ENCODE measurements around the gene DLEC1. TPM values are rescaled to one million over a fixed set of nuclear protein-coding genes. Genes with fewer than 3 reads are reported as not detected.
A peak's percentile ranks its signal among the peaks of the same experiment; 100 is the strongest.

DLEC1 gene
- total and polyA plus RNA-seq, 11 donors: 0.06 to 1.3 (median 0.16) TPM; not detected in 1

DNA sequence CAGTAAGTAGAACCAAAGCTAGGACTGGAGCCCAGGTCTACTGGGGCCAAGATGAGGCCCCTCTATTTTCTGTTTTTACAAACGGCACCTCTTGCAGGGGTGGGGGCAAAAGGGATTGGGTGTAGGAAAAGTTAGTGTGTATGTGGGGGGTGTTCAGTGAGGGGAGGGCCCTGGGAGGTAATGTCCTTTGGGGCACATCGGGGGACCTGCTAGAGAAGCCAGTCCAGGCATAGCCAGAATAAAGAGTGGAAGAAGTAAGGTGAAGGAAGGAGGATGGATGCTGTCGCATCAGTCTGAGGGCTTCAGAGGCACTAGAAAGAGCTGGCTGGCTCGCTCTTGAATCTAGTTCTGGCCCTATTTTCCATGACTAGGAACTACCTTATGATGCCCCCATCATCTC is 12.2 kb upstream of the DLEC1 start:
- TF ChIP-seq, protein P1, sequence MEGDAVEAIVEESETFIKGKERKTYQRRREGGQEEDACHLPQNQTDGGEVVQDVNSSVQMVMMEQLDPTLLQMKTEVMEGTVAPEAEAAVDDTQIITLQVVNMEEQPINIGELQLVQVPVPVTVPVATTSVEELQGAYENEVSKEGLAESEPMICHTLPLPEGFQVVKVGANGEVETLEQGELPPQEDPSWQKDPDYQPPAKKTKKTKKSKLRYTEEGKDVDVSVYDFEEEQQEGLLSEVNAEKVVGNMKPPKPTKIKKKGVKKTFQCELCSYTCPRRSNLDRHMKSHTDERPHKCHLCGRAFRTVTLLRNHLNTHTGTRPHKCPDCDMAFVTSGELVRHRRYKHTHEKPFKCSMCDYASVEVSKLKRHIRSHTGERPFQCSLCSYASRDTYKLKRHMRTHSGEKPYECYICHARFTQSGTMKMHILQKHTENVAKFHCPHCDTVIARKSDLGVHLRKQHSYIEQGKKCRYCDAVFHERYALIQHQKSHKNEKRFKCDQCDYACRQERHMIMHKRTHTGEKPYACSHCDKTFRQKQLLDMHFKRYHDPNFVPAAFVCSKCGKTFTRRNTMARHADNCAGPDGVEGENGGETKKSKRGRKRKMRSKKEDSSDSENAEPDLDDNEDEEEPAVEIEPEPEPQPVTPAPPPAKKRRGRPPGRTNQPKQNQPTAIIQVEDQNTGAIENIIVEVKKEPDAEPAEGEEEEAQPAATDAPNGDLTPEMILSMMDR (IDR thresholded peaks at IDR 0.05): no peak
- no peak for TF ChIP-seq POLR2A (IDR thresholded peaks at IDR 0.05)
- H3K27me3 ChIP-seq: peaks cover 0 to 7% (median 0%) of the 10 kb centered on the region in 9 donors
- ATAC-seq: no peak
- 70 to 84% (median 77%) methylated on average over 4 of the region's 4 CpGs for WGBS, 4 donors
- intact Hi-C loops (cut with DNase I): no loop called here
- H3K9me3 ChIP-seq: no peaks in the 10 kb centered on the region
- no peak overlapping the region for H3K27ac ChIP-seq
- no peaks in the 10 kb centered on the region for H3K36me3 ChIP-seq
- DNase-seq: no peak
- H3K4me1 ChIP-seq: peaks cover 0 to 55% (median 27%) of the 10 kb centered on the region in 12 donors
- no peak overlapping the region for H3K4me3 ChIP-seq

DNA sequence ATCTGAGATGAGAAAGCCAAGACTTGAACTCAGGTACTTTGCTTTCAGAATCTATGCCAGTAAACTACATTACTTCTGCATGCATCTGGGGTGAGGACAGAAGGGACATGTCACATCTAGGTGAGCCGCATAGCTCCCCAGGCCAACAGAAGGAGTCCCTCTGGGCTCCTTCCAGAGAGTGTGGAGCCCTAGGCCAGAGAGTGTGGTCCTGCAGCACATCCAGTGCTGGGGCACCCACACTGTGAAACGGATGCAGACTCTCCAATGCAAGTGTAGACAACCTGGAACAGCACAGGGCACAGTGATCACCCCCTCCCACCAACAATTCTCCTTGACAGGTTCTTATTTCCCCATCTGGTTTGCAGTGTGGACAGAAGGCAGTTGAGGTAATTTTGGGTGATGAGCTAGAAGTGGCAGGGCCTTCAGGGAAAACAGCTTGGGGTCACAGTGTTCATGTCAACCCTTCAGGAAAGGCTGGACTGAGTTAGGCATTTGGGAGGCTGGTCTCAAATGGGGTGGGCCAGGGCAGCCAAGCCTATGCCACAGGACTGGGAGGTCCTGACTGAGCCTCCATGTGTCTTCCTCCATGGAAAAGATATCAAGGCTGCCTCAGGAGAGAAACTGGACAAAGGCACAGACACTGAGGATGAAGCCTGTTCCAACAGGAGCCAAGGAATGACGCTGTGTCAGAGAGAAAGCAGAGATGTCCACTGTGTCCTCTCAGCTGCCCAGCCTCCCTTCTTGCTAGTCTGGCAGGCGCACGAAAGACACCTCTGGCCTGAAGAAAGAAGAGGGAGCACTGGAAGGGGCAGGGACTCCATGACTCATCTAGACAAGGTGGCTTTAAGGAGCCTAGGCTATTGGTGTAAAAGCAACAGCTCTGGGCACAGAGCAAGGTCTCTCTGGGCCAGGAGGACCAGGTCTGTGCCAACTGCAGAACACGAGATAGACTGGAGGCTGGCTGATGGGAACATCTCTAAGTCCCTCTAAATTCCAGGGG is 11.2 kb upstream of the DLEC1 start:
- no peak for ATAC-seq
- no peaks in the 10 kb centered on the region for H3K9me3 ChIP-seq
- peak in 1 of 5 donors; percentile 22 for DNase-seq
- peaks cover 0 to 47% (median 27%) of the 10 kb centered on the region in 12 donors for H3K4me1 ChIP-seq
- H3K27ac ChIP-seq: peak overlapping the region in 4 of 12 donors; percentile 24 to 87 (median 59)
- H3K4me3 ChIP-seq: peak overlapping the region in 1 of 12 donors; percentile 83
- TF ChIP-seq, protein P1 (IDR thresholded peaks at IDR 0.05): no peak
- no peak for TF ChIP-seq POLR2A (IDR thresholded peaks at IDR 0.05)
- intact Hi-C loops (cut with DNase I): no loop called here
- H3K36me3 ChIP-seq: no peaks in the 10 kb centered on the region
- H3K27me3 ChIP-seq: peaks cover 0 to 7% (median 0%) of the 10 kb centered on the region in 9 donors
- WGBS, 4 donors: 85 to 93% (median 91%) methylated on average over 6 of the region's 6 CpGs

DNA sequence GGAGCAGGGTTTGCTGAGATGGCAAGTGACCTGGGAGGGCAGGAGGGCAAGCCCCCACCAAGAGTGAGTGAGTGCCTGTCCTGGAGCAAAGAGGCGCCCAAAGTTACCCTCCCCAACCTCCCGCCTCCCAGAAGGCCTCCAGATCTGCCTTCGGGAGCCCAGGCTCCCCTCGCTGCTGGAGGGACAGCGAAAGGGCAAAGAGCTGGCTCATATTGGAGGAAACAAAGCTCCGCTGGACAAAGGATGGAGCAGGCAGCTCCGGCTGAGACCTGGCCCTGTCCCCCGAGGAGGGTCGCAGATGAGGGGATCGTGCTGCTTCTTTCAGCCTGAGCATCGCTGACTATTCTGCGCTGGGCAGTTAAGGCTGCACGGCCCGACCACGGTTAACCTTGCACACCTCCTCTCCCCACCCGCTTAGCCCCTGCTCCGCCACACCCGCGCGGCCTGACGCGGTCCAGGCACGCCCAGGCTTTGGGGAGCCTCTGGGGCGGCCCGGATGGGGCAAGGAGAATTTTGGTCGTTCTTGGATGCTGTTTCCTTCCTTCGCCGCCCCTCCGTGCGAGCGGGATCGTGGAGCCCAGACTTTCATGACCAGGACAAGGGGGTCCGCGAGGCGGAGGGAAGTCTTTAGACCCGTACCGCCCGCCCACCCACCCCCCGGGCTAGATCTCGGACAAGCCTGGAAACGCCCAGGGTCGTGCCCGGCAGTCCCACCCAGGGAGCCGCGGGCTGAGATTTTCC is 10.2 kb upstream of the DLEC1 start:
- no peaks in the 10 kb centered on the region for H3K9me3 ChIP-seq
- DNase-seq (peak in 2 of 5 donors; percentile 34 to 64), ATAC-seq (no peak)
- H3K4me3 ChIP-seq: peak overlapping the region; percentile 44 to 90 (median 72)
- TF ChIP-seq POLR2A (IDR thresholded peaks at IDR 0.05): no peak
- TF ChIP-seq, protein P1 (IDR thresholded peaks at IDR 0.05): no peak
- H3K36me3 ChIP-seq: no peaks in the 10 kb centered on the region
- H3K4me1 ChIP-seq: peaks cover 0 to 41% (median 22%) of the 10 kb centered on the region in 12 donors
- 16 to 31% (median 22%) methylated on average over 19 to 45 of the region's 45 CpGs for WGBS, 4 donors
- intact Hi-C loops (cut with DNase I): no loop called here
- peak overlapping the region; percentile 4 to 90 (median 70) for H3K27ac ChIP-seq
- peaks cover 0 to 7% (median 0%) of the 10 kb centered on the region in 9 donors for H3K27me3 ChIP-seq
